GM23338 (cell line): ENCODE measurements around the gene DMWD. TPM values are rescaled to one million over a fixed set of nuclear protein-coding genes. Genes with fewer than 3 reads are reported as not detected.

ENCODE experiments used
- ATAC-seq: fragments of 200-7000 bp; cut with Tn5 transposase; 3 replicates; pipeline ENCODE4 v1.9.1; 2020
- DNase-seq: peaks from one replicate; pipeline ENCODE4 v3.0.0-alpha.2; 2015; ENCODE audit warnings: low spot score
- H2AFZ ChIP-seq: fragments of 200-600 bp; sonication (generic); 2 replicates; pipeline ENCODE4 v1.8.0; 2016; ENCODE audit warnings: antibody characterized with exemption, mild to moderate bottlenecking, moderate library complexity
- H3F3A ChIP-seq: fragments of 200-600 bp; sonication (generic); replicated peaks from 2 replicates; pipeline ENCODE4 v1.8.0; 2017; ENCODE audit warnings: antibody characterized with exemption, mixed run types, low read depth
- H3K27ac ChIP-seq: fragments of 200-600 bp; sonication (generic); 2 replicates; pipeline ENCODE4 v1.6.1; 2016; ENCODE audit warnings: low read depth
- H3K27me3 ChIP-seq: fragments of 200-600 bp; sonication (generic); 2 replicates; pipeline ENCODE4 v1.8.0; 2016; ENCODE audit warnings: mild to moderate bottlenecking, mixed run types, moderate library complexity; ENCODE audit not compliant: insufficient read depth
- H3K36me3 ChIP-seq: fragments of 200-600 bp; sonication (generic); 2 replicates; pipeline ENCODE4 v1.8.0; 2016; ENCODE audit warnings: mild to moderate bottlenecking; ENCODE audit not compliant: insufficient read depth
- H3K4me1 ChIP-seq: fragments of 200-600 bp; sonication (generic); 2 replicates; pipeline ENCODE4 v1.8.0; 2016; ENCODE audit warnings: mild to moderate bottlenecking, moderate library complexity; ENCODE audit not compliant: insufficient read depth
- H3K4me2 ChIP-seq: fragments of 200-600 bp; sonication (generic); 2 replicates; pipeline ENCODE4 v1.7.1; 2017; ENCODE audit warnings: mixed run types
- H3K4me3 ChIP-seq: fragments of 200-600 bp; sonication (generic); 2 replicates; pipeline ENCODE4 v1.6.1; 2016; ENCODE audit warnings: mixed run types
- H3K79me2 ChIP-seq: fragments of 200-600 bp; sonication (generic); replicated peaks from 2 replicates; pipeline ENCODE4 v1.8.0; 2017; ENCODE audit warnings: mild to moderate bottlenecking; ENCODE audit not compliant: insufficient read depth
- H3K9me2 ChIP-seq: fragments of 200-600 bp; sonication (generic); 2 replicates; pipeline ENCODE4 v1.8.0; 2017; ENCODE audit not compliant: insufficient read depth
- H4K20me1 ChIP-seq: fragments of 200-600 bp; sonication (generic); replicated peaks from 2 replicates; pipeline ENCODE4 v1.8.0; 2017; ENCODE audit warnings: mild to moderate bottlenecking; ENCODE audit not compliant: insufficient read depth
- H3K27ac Mint-ChIP-seq: 2 replicates; pipeline ENCODE4 v1.8.0; 2020; ENCODE audit warnings: inconsistent platforms, mild to moderate bottlenecking, moderate library complexity, mixed read lengths
- H3K27me3 Mint-ChIP-seq: 3 replicates; pipeline ENCODE4 v1.8.0; 2022; ENCODE audit warnings: low read depth, mild to moderate bottlenecking, moderate library complexity, mixed read lengths, inconsistent platforms; ENCODE audit not compliant: insufficient read depth, poor library complexity
- H3K36me3 Mint-ChIP-seq: 3 replicates; pipeline ENCODE4 v1.8.0; 2021; ENCODE audit warnings: low read depth, mild to moderate bottlenecking, inconsistent platforms, moderate library complexity, mixed read lengths
- H3K4me1 Mint-ChIP-seq: 3 replicates; pipeline ENCODE4 v1.8.0; 2020; ENCODE audit warnings: mild to moderate bottlenecking, inconsistent platforms, mixed read lengths
- H3K4me3 Mint-ChIP-seq: 3 replicates; pipeline ENCODE4 v1.8.0; 2021; ENCODE audit warnings: moderate library complexity, mild to moderate bottlenecking, inconsistent platforms, mixed read lengths
- H3K9me3 Mint-ChIP-seq: 3 replicates; pipeline ENCODE4 v1.8.0; 2020; ENCODE audit warnings: moderate library complexity, mild to moderate bottlenecking, inconsistent platforms, mixed read lengths
- CREB1 ChIP-seq: fragments of 250-450 bp; sonication (Bioruptor Pico); IDR thresholded peaks from 2 replicates; pipeline ENCODE4 v1.5.0; 2020; ENCODE audit warnings: low read depth, mild to moderate bottlenecking, moderate library complexity
- CTCF ChIP-seq, 2 experiments: fragments of 200-600 bp in 1 of 2; sonication (generic) in 1 of 2; conservative IDR thresholded peaks; 2 replicates each; pipeline versions ENCODE4 v1.5.1 to v1.6.1; 2016 to 2017; ENCODE audit warnings: antibody characterized with exemption in 2 of 2, low read depth in 2 of 2, mild to moderate bottlenecking in 2 of 2, moderate library complexity in 1 of 2
- ETS1 ChIP-seq: IDR thresholded peaks from 2 replicates; pipeline ENCODE4 v1.6.1; 2016; ENCODE audit warnings: antibody characterized with exemption
- EZH2 ChIP-seq: fragments of 200-600 bp; sonication (generic); IDR thresholded peaks from one replicate; pipeline ENCODE4 v1.8.0; 2017; ENCODE audit warnings: antibody characterized with exemption, mild to moderate bottlenecking, low read depth; ENCODE audit not compliant: unreplicated experiment
- EZH2phosphoT487 ChIP-seq: fragments of 200-600 bp; sonication (generic); IDR thresholded peaks from one replicate; pipeline ENCODE4 v1.8.1; 2018; ENCODE audit warnings: antibody characterized with exemption; ENCODE audit not compliant: unreplicated experiment
- REST ChIP-seq: IDR thresholded peaks from one replicate; pipeline ENCODE4 v1.6.1; 2018; ENCODE audit warnings: antibody characterized with exemption; ENCODE audit not compliant: unreplicated experiment
- STAT1 ChIP-seq: IDR thresholded peaks from one replicate; pipeline ENCODE4 v1.6.1; 2016; ENCODE audit warnings: antibody characterized with exemption; ENCODE audit not compliant: unreplicated experiment
- ZNF331 ChIP-seq: fragments of 250-450 bp; sonication (Bioruptor Pico); IDR thresholded peaks from 2 replicates; pipeline ENCODE4 v1.5.0; 2020; ENCODE audit warnings: low read depth, mild to moderate bottlenecking, moderate library complexity
- ZNF462 ChIP-seq: fragments of 250-450 bp; sonication (Bioruptor Pico); IDR thresholded peaks from 2 replicates; pipeline ENCODE4 v1.5.0; 2020; ENCODE audit warnings: mild to moderate bottlenecking, moderate library complexity
- polyA plus RNA-seq: library from polyadenylated mRNA; unstranded; fragments of >200 nt; fragmentation: Nextera tagmentation; extraction: Ambion mirVana; gene quantifications from 2 replicates; pipeline ENCODE4 v1.2.1, GENCODE V29; 2016
- total RNA-seq: library from RNA; depleted of rRNA; stranded (reverse); fragments of >200 nt; shearing (Covaris generic); gene quantifications from 2 replicates; pipeline ENCODE4 v1.2.3, GENCODE V29; 2014

Gene DMWD
- total and polyA plus RNA-seq, 2 experiments from 2014 or later, result 12.1 to 45.6 TPM

- no peaks in the 10 kb centered on the region for H3K36me3 Mint-ChIP-seq
- TF ChIP-seq ETS1, result no peak
- no peak for TF ChIP-seq ZNF331 (CRISPR knock-in tag)
- no peak for TF ChIP-seq EZH2
- TF ChIP-seq STAT1, result no peak
- TF ChIP-seq EZH2phosphoT487, result no peak
- TF ChIP-seq ZNF462 (CRISPR knock-in tag), result no peak
- TF ChIP-seq REST, result no peak
- TF ChIP-seq CTCF (conservative IDR thresholded peaks at IDR 0.05; ENCODE audit: low read depth in 2 of 2), result no peak
- TF ChIP-seq CREB1, result no peak
- H3K4me1 Mint-ChIP-seq, result no peaks in the 10 kb centered on the region; the same call in 2 of the 3 replicates
Observed at GRCh38 chr19:45746866-45747265, 45.8 kb downstream of the DMWD start.

More at GRCh38 chr19:45746866-45747265, 45.8 kb downstream of the DMWD start:
- DNase-seq, result no peak
- Mint-ChIP-seq H3K9me3 (no peaks in the 10 kb centered on the region), H3K4me3 (no peak overlapping the region; the same call in 2 of the 3 replicates), H3K27me3 (peaks cover 3% of the 10 kb centered on the region), H3K27ac (no peak overlapping the region)
- H3K36me3 ChIP-seq, result no peaks in the 10 kb centered on the region
- no peak overlapping the region for H3K4me3 ChIP-seq
- 0 out of 2 replicates have a peak, but pooled peaks cover 7% of the 10 kb centered on the region for H3F3A ChIP-seq
- no peak overlapping the region for H2AFZ ChIP-seq
- H3K27me3 ChIP-seq, result no peaks in the 10 kb centered on the region
- no peak for ATAC-seq
- H3K4me2 ChIP-seq, result no peak overlapping the region
- no peaks in the 10 kb centered on the region for H4K20me1 ChIP-seq
- H3K4me1 ChIP-seq, result no peaks in the 10 kb centered on the region; the same call in 1 of the 2 replicates
- H3K27ac ChIP-seq, result no peak overlapping the region
- H3K9me2 ChIP-seq, result no peaks in the 10 kb centered on the region
- no peaks in the 10 kb centered on the region for H3K79me2 ChIP-seq
